IMR-90 (cell line): Measurements from ENCODE around the gene ATXN10. TPM values are rescaled to one million over a fixed set of nuclear protein-coding genes. Genes with fewer than 3 reads are reported as not detected.

Experiments
- ATAC-seq: fragments of 200-7000 bp; cut with Tn5 transposase; 2 replicates; pipeline ENCODE4 v1.9.1; 2020; ENCODE audit warnings: low read depth, mild to moderate bottlenecking, moderate library complexity
- BruUV-seq: library from RNA; stranded (reverse); fragments of 400-500 nt; replicated peaks from 2 replicates; lab custom pipeline; 2021; lab: Mats Ljungman, UMichigan
- CTCF ChIA-PET: fragments of 300-600 bp; formaldehyde crosslinking; extraction: SDS; loops from one replicate; lab custom pipeline; 2021; ENCODE audit warnings: antibody characterized with exemption; lab: Yijun Ruan, JAX
- POLR2A ChIA-PET: fragments of 300-600 bp; sonication (Branson Sonifier 250); formaldehyde crosslinking; loops from one replicate; lab custom pipeline; 2022; ENCODE audit warnings: antibody characterized with exemption; ENCODE audit not compliant: unreplicated experiment; lab: Charles Lee
- DNase-seq: peaks from one replicate; pipeline ENCODE4 v3.0.0; 2013
- H2AFZ ChIP-seq: replicated peaks from 2 replicates; pipeline ENCODE3; 2013; ENCODE audit warnings: low read length, mild to moderate bottlenecking; ENCODE audit not compliant: poor library complexity
- H2AK5ac ChIP-seq: 2 replicates; pipeline ENCODE4 v1.6.1; 2013; ENCODE audit warnings: low read depth, low read length, inconsistent platforms
- H2AK9ac ChIP-seq: replicated peaks from 2 replicates; pipeline ENCODE3; 2013; ENCODE audit warnings: mild to moderate bottlenecking, low read depth, low read length, moderate library complexity; ENCODE audit not compliant: poor library complexity
- H2BK120ac ChIP-seq: 2 replicates; pipeline ENCODE4 v1.6.1; 2013; ENCODE audit warnings: low read depth, low read length, inconsistent platforms
- H2BK15ac ChIP-seq: 3 replicates; pipeline ENCODE4 v1.6.1; 2013; ENCODE audit warnings: low read depth, low read length, inconsistent platforms
- H2BK20ac ChIP-seq: 2 replicates; pipeline ENCODE4 v1.6.1; 2013; ENCODE audit warnings: low read depth, mild to moderate bottlenecking, inconsistent platforms, low read length, moderate library complexity
- H2BK5ac ChIP-seq: 2 replicates; pipeline ENCODE4 v1.6.1; 2013; ENCODE audit warnings: mild to moderate bottlenecking, low read depth, low read length, inconsistent platforms; ENCODE audit not compliant: poor library complexity, severe bottlenecking
- H3K14ac ChIP-seq: replicated peaks from 2 replicates; pipeline ENCODE4 v1.6.1; 2013; ENCODE audit warnings: low read depth, low read length, inconsistent platforms
- H3K18ac ChIP-seq: 2 replicates; pipeline ENCODE4 v1.6.1; 2013; ENCODE audit warnings: low read depth, low read length, control low read depth
- H3K23ac ChIP-seq: 2 replicates; pipeline ENCODE4 v1.6.1; 2013; ENCODE audit warnings: low read depth, low read length, inconsistent platforms
- H3K27ac ChIP-seq: 2 replicates; pipeline ENCODE4 v1.5.1; 2013; ENCODE audit warnings: mild to moderate bottlenecking, control low read depth, low read length; ENCODE audit not compliant: insufficient read depth
- H3K27me3 ChIP-seq: 2 replicates; pipeline ENCODE4 v1.6.1; 2013; ENCODE audit warnings: low read length; ENCODE audit not compliant: control insufficient read depth, insufficient read depth
- H3K36me3 ChIP-seq: 2 replicates; pipeline ENCODE4 v1.6.1; 2013; ENCODE audit warnings: low read length, mixed read lengths; ENCODE audit not compliant: control insufficient read depth, insufficient read depth
- H3K4ac ChIP-seq: 2 replicates; pipeline ENCODE4 v1.6.1; 2013; ENCODE audit warnings: low read depth, low read length, inconsistent platforms
- H3K4me1 ChIP-seq: 2 replicates; pipeline ENCODE4 v1.6.1; 2013; ENCODE audit warnings: low read length, mixed read lengths; ENCODE audit not compliant: control insufficient read depth, insufficient read depth
- H3K4me2 ChIP-seq: 2 replicates; pipeline ENCODE4 v1.6.1; 2013; ENCODE audit warnings: low read depth, mild to moderate bottlenecking, control low read depth, low read length, moderate library complexity
- H3K4me3 ChIP-seq: 2 replicates; pipeline ENCODE4 v1.5.1; 2013; ENCODE audit warnings: low read depth, mild to moderate bottlenecking, control low read depth, low read length, moderate library complexity; ENCODE audit not compliant: insufficient read depth
- H3K56ac ChIP-seq: 2 replicates; pipeline ENCODE4 v1.6.1; 2013; ENCODE audit warnings: low read length, inconsistent platforms; ENCODE audit not compliant: insufficient read depth; ENCODE audit errors: extremely low read depth
- H3K79me1 ChIP-seq, 2 experiments: 2 replicates each; pipeline ENCODE4 v1.6.1; 2013; ENCODE audit warnings: low read length in 2 of 2, inconsistent platforms in 1 of 2, low read depth in 1 of 2
- H3K9ac ChIP-seq: 2 replicates; pipeline ENCODE4 v1.6.1; 2013; ENCODE audit warnings: low read depth, low read length, control low read depth
- H3K9me1 ChIP-seq: 2 replicates; pipeline ENCODE4 v1.6.1; 2013; ENCODE audit warnings: low read length, inconsistent platforms; ENCODE audit not compliant: insufficient read depth
- H3K9me3 ChIP-seq: 2 replicates; pipeline ENCODE4 v1.6.1; 2013; ENCODE audit warnings: low read length; ENCODE audit not compliant: control insufficient read depth, insufficient read depth
- H4K20me1 ChIP-seq: 2 replicates; pipeline ENCODE4 v1.6.1; 2013; ENCODE audit warnings: low read length, inconsistent platforms; ENCODE audit not compliant: insufficient read depth
- H4K5ac ChIP-seq: 2 replicates; pipeline ENCODE4 v1.6.1; 2013; ENCODE audit warnings: mild to moderate bottlenecking, low read depth, low read length, control low read depth
- H4K8ac ChIP-seq, 2 experiments: 2 replicates each; pipeline ENCODE4 v1.6.1; 2013; ENCODE audit warnings: low read depth in 2 of 2, low read length in 2 of 2, control low read depth in 1 of 2, inconsistent platforms in 1 of 2
- H4K91ac ChIP-seq: 2 replicates; pipeline ENCODE4 v1.6.1; 2013; ENCODE audit warnings: low read depth, low read length, inconsistent platforms; ENCODE audit not compliant: insufficient read depth
- CEBPB ChIP-seq: IDR thresholded peaks from 2 replicates; pipeline ENCODE4 v1.6.1; 2012; ENCODE audit warnings: low read depth, low read length, improper control_type of control experiment
- CHD1 ChIP-seq: IDR thresholded peaks from 2 replicates; pipeline ENCODE4 v1.6.1; 2012; ENCODE audit warnings: low read depth, low read length, improper control_type of control experiment
- CTCF ChIP-seq: conservative IDR thresholded peaks from 2 replicates; pipeline ENCODE4 v1.5.1; 2012; ENCODE audit warnings: mild to moderate bottlenecking, low read depth, low read length, improper control_type of control experiment
- ELK1 ChIP-seq: fragments of 150-350 bp; IDR thresholded peaks from 2 replicates; pipeline ENCODE4 v1.6.1; 2016; ENCODE audit warnings: low read depth, mild to moderate bottlenecking, low read length, moderate library complexity, borderline replicate concordance
- FOS ChIP-seq: fragments of 150-350 bp; IDR thresholded peaks from 2 replicates; pipeline ENCODE4 v1.6.1; 2016; ENCODE audit warnings: low read depth, low read length
- MAFK ChIP-seq: IDR thresholded peaks from 2 replicates; pipeline ENCODE4 v1.6.1; 2012; ENCODE audit warnings: low read depth, low read length, improper control_type of control experiment
- MAZ ChIP-seq: IDR thresholded peaks from 2 replicates; pipeline ENCODE4 v1.6.1; 2012; ENCODE audit warnings: low read depth, mild to moderate bottlenecking, low read length, improper control_type of control experiment, moderate library complexity, borderline replicate concordance
- MXI1 ChIP-seq: IDR thresholded peaks from 2 replicates; pipeline ENCODE4 v1.6.1; 2012; ENCODE audit warnings: low read depth, mild to moderate bottlenecking, low read length, moderate library complexity, borderline replicate concordance
- NFE2L2 ChIP-seq: fragments of 150-350 bp; IDR thresholded peaks from 2 replicates; pipeline ENCODE4 v1.6.1; 2016; ENCODE audit warnings: low read depth, mild to moderate bottlenecking, low read length
- POLR2A ChIP-seq: IDR thresholded peaks from 2 replicates; pipeline ENCODE4 v1.6.1; 2012; ENCODE audit warnings: mild to moderate bottlenecking, low read depth, low read length
- RAD21 ChIP-seq: IDR thresholded peaks from 2 replicates; pipeline ENCODE4 v1.6.1; 2012; ENCODE audit warnings: low read length, improper control_type of control experiment
- RCOR1 ChIP-seq: IDR thresholded peaks from 2 replicates; pipeline ENCODE4 v1.6.1; 2012; ENCODE audit warnings: mild to moderate bottlenecking, low read length, improper control_type of control experiment; ENCODE audit not compliant: insufficient replicate concordance
- RFX5 ChIP-seq: IDR thresholded peaks from 2 replicates; pipeline ENCODE4 v1.8.0; 2012; ENCODE audit warnings: low read depth, mild to moderate bottlenecking, low read length, moderate library complexity
- SMC3 ChIP-seq: fragments of 150-350 bp; IDR thresholded peaks from 2 replicates; pipeline ENCODE4 v1.6.1; 2016; ENCODE audit warnings: low read depth, mild to moderate bottlenecking, antibody characterized with exemption, low read length, moderate library complexity
- USF2 ChIP-seq: fragments of 150-350 bp; IDR thresholded peaks from 2 replicates; pipeline ENCODE4 v1.6.1; 2017; ENCODE audit warnings: mild to moderate bottlenecking, antibody characterized with exemption, low read length, low read depth
- WGBS, 2 experiments: methylation state at CpG; one replicate each; pipeline versions ENCODE4 v1.1.5 to v1.1.7; 2013; ENCODE audit warnings: missing lambda C conversion rate in 2 of 2; ENCODE audit not compliant: insufficient read length in 1 of 2; ENCODE audit errors: extremely low coverage in 2 of 2; 5-methylcytosine and 5-hydroxymethylcytosine counted together
- dilution Hi-C: fragments of 300-500 bp; cut with HindIII; formaldehyde crosslinking; loops from one replicate; pipeline ENCODE4 v1.14.3; 2018; ENCODE audit warnings: low sequenced_read_pairs; ENCODE audit not compliant: unreplicated experiment
- in situ Hi-C: fragments of 300-500 bp; cut with MboI; formaldehyde crosslinking; loops from 3 replicates; pipeline ENCODE4 v1.14.3; 2019; ENCODE audit warnings: low sequenced_read_pairs, inconsistent platforms, mixed read lengths
- intact Hi-C: fragments of 100-400 bp; cut with micrococcal nuclease; formaldehyde crosslinking; loops from 2 replicates; pipeline ENCODE4 v1.10.0; 2022
- polyA plus RNA-seq, 3 experiments: library from polyadenylated mRNA; depleted of rRNA; stranded (reverse); fragments of >200 nt; gene quantifications; 2 replicates each; pipeline ENCODE4 v1.2.3, GENCODE V29; 2012; ENCODE audit warnings: low replicate concordance in 1 of 3
- total RNA-seq: library from RNA; depleted of rRNA; stranded (reverse); fragments of >200 nt; gene quantifications from 2 replicates; pipeline ENCODE4 v1.2.3, GENCODE V29; 2012

Gene ATXN10
- total and polyA plus RNA-seq, 2 of the 4 experiments (the other 2 are of a cell fraction), result 116 to 231 TPM

- H4K8ac ChIP-seq, result no peak overlapping the region
- H3K4me2 ChIP-seq, result no peak overlapping the region
- no peak overlapping the region for H3K4ac ChIP-seq
- dilution Hi-C loops, result no loop called here
- no peaks in the 10 kb centered on the region for H3K79me1 ChIP-seq
- no peak overlapping the region for H2BK15ac ChIP-seq
- H3K9ac ChIP-seq, result no peak overlapping the region
- no peaks in the 10 kb centered on the region for H3K36me3 ChIP-seq
- no peak for ATAC-seq
- H4K5ac ChIP-seq, result no peak overlapping the region
- no peak overlapping the region; the same call in 1 of the 2 replicates for H3K23ac ChIP-seq
- no peak overlapping the region for H4K91ac ChIP-seq
- ChIA-PET POLR2A (no interaction called here), CTCF (interaction anchor here (0.7 kb wide), 1 partner anchor 214 kb away, joined by 6 read pairs; no protein-coding TSS in a partner anchor)
- TF ChIP-seq RFX5 (no peak), FOS (no peak), MAFK (no peak), CHD1 (no peak), RCOR1 (no peak), CEBPB (no peak), NFE2L2 (no peak), ELK1 (no peak), SMC3 (no peak), MXI1 (no peak), USF2 (no peak), RAD21 (no peak), MAZ (no peak), CTCF (no peak), POLR2A (no peak)
- H2BK20ac ChIP-seq, result no peak overlapping the region
- H2AK9ac ChIP-seq, result no peak overlapping the region
- 0 out of 2 replicates have a peak, but pooled peaks cover 2% of the 10 kb centered on the region for H3K9me1 ChIP-seq
- in situ Hi-C loops, result loop anchor here (5.0 to 10.0 kb wide), 2 partner anchors 220 to 338 kb away; no protein-coding TSS in a partner anchor
- no TSS peak for BruUV-seq
- H2AFZ ChIP-seq, result no peak overlapping the region
- intact Hi-C loops, result loop anchor here (1.0 kb wide), 1 partner anchor 187 kb away; no protein-coding TSS in a partner anchor
- no peak overlapping the region for H3K27ac ChIP-seq
- no peak overlapping the region for H2BK120ac ChIP-seq
- H3K9me3 ChIP-seq, result no peaks in the 10 kb centered on the region
- H2AK5ac ChIP-seq, result no peak overlapping the region
- no peak overlapping the region for H3K14ac ChIP-seq
- 75% methylated on average over 2 of the region's 12 CpGs; no CpG with 5 or more reads in 1 of the 2 experiments for WGBS, 2 experiments
- H3K18ac ChIP-seq, result no peak overlapping the region
- no peak overlapping the region for H3K56ac ChIP-seq
- no peak for DNase-seq
- no peaks in the 10 kb centered on the region for H4K20me1 ChIP-seq
- peaks cover 2% of the 10 kb centered on the region; the same call in 1 of the 2 replicates for H3K4me1 ChIP-seq
- no peak overlapping the region for H2BK5ac ChIP-seq
- no peak overlapping the region for H3K4me3 ChIP-seq
- H3K27me3 ChIP-seq, result peaks cover 27% of the 10 kb centered on the region
These were observed 26.9 kb upstream of the ATXN10 start for GRCh38 chr22:45644714-45645113.
